ENCODE results near the gene MAPRE3.

MAPRE3 gene

GRCh38 chr2:26933431-26934334, 36.8 kb upstream of the MAPRE3 start:
- Histone ChIP-seq H3K4me3 (ENCODE audit: low read length) (no peak overlapping the region), H2AFZ (ENCODE audit: low read depth, low read length) (no peak overlapping the region), H3K4me1 (ENCODE audit: low read length) (no peaks in the 10 kb centered on the region), H4K20me1 (ENCODE audit: insufficient read depth, low read length) (no peaks in the 10 kb centered on the region), H3K9me3 (ENCODE audit: insufficient read depth, low read length) (no peaks in the 10 kb centered on the region), H3K27ac (ENCODE audit: low read length) (no peak overlapping the region), H3K36me3 (replicated peaks; ENCODE audit: low read depth, low read length) (no peaks in the 10 kb centered on the region), H3K4me2 (ENCODE audit: low read length) (no peak overlapping the region), H3K27me3 (ENCODE audit: low read depth, low read length) (0 out of 2 replicates have a peak, but pooled peaks cover 12% of the 10 kb centered on the region), H3K9ac (ENCODE audit: low read length) (no peak overlapping the region), H3K79me2 (ENCODE audit: low read length) (no peaks in the 10 kb centered on the region)
- TF ChIP-seq EZH2phosphoT487 (IDR thresholded peaks at IDR 0.05; ENCODE audit: low read depth) (no peak), CTCF (IDR thresholded peaks at IDR 0.05; ENCODE audit: low read depth, low read length) (no peak)

GRCh38 chr2:26934335-26934724, 36.1 kb upstream of the MAPRE3 start:
- Histone ChIP-seq H3K4me1 (ENCODE audit: low read length) (no peaks in the 10 kb centered on the region), H2AFZ (ENCODE audit: low read depth, low read length) (no peak overlapping the region), H3K36me3 (replicated peaks; ENCODE audit: low read depth, low read length) (no peaks in the 10 kb centered on the region), H4K20me1 (ENCODE audit: insufficient read depth, low read length) (no peaks in the 10 kb centered on the region), H3K4me2 (ENCODE audit: low read length) (no peak overlapping the region), H3K79me2 (ENCODE audit: low read length) (no peaks in the 10 kb centered on the region), H3K9me3 (ENCODE audit: insufficient read depth, low read length) (no peaks in the 10 kb centered on the region), H3K27me3 (ENCODE audit: low read depth, low read length) (0 out of 2 replicates have a peak, but pooled peaks cover 12% of the 10 kb centered on the region), H3K27ac (ENCODE audit: low read length) (no peak overlapping the region), H3K4me3 (ENCODE audit: low read length) (no peak overlapping the region), H3K9ac (ENCODE audit: low read length) (no peak overlapping the region)
- TF ChIP-seq CTCF (IDR thresholded peaks at IDR 0.05; ENCODE audit: low read depth, low read length) (no peak), EZH2phosphoT487 (IDR thresholded peaks at IDR 0.05; ENCODE audit: low read depth) (no peak)

GRCh38 chr2:26934985-26935384, 35.5 kb upstream of the MAPRE3 start:
- no peaks in the 10 kb centered on the region for H4K20me1 ChIP-seq (ENCODE audit: insufficient read depth, low read length)
- H3K36me3 ChIP-seq (replicated peaks; ENCODE audit: low read depth, low read length): no peaks in the 10 kb centered on the region
- no peaks in the 10 kb centered on the region for H3K9me3 ChIP-seq (ENCODE audit: insufficient read depth, low read length)
- H3K4me1 ChIP-seq (ENCODE audit: low read length): no peaks in the 10 kb centered on the region
- H3K9ac ChIP-seq (ENCODE audit: low read length): no peak overlapping the region
- no peak overlapping the region for H3K27ac ChIP-seq (ENCODE audit: low read length)
- no peak overlapping the region for H3K4me2 ChIP-seq (ENCODE audit: low read length)
- no peak overlapping the region for H3K4me3 ChIP-seq (ENCODE audit: low read length)
- TF ChIP-seq EZH2phosphoT487 (IDR thresholded peaks at IDR 0.05; ENCODE audit: low read depth): no peak
- TF ChIP-seq CTCF (IDR thresholded peaks at IDR 0.05; ENCODE audit: low read depth, low read length): no peak
- H2AFZ ChIP-seq (ENCODE audit: low read depth, low read length): no peak overlapping the region
- no peaks in the 10 kb centered on the region for H3K79me2 ChIP-seq (ENCODE audit: low read length)
- H3K27me3 ChIP-seq (ENCODE audit: low read depth, low read length): 0 out of 2 replicates have a peak, but pooled peaks cover 12% of the 10 kb centered on the region

- Histone ChIP-seq H3K9ac (ENCODE audit: low read length) (no peak overlapping the region), H2AFZ (ENCODE audit: low read depth, low read length) (no peak overlapping the region), H3K27ac (ENCODE audit: low read length) (no peak overlapping the region), H4K20me1 (ENCODE audit: insufficient read depth, low read length) (no peaks in the 10 kb centered on the region), H3K4me3 (ENCODE audit: low read length) (no peak overlapping the region), H3K27me3 (ENCODE audit: low read depth, low read length) (0 out of 2 replicates have a peak, but pooled peaks cover 12% of the 10 kb centered on the region), H3K79me2 (ENCODE audit: low read length) (no peaks in the 10 kb centered on the region), H3K9me3 (ENCODE audit: insufficient read depth, low read length) (no peaks in the 10 kb centered on the region), H3K36me3 (replicated peaks; ENCODE audit: low read depth, low read length) (no peaks in the 10 kb centered on the region), H3K4me1 (ENCODE audit: low read length) (no peaks in the 10 kb centered on the region), H3K4me2 (ENCODE audit: low read length) (no peak overlapping the region)
- TF ChIP-seq EZH2phosphoT487 (IDR thresholded peaks at IDR 0.05; ENCODE audit: low read depth): no peak
- no peak for TF ChIP-seq CTCF (IDR thresholded peaks at IDR 0.05; ENCODE audit: low read depth, low read length)
Observed at GRCh38 chr2:26936855-26937254, 33.6 kb upstream of the MAPRE3 start.
